Measurements from ENCODE around the gene RBM10. TPM values are rescaled to one million over a fixed set of nuclear protein-coding genes. Genes with fewer than 3 reads are reported as not detected.
A peak's percentile ranks its signal among the peaks of the same experiment; 100 is the strongest.

RBM10 gene
- total RNA-seq, 1 experiment from 2014 or later, result 69.5 TPM

DNA sequence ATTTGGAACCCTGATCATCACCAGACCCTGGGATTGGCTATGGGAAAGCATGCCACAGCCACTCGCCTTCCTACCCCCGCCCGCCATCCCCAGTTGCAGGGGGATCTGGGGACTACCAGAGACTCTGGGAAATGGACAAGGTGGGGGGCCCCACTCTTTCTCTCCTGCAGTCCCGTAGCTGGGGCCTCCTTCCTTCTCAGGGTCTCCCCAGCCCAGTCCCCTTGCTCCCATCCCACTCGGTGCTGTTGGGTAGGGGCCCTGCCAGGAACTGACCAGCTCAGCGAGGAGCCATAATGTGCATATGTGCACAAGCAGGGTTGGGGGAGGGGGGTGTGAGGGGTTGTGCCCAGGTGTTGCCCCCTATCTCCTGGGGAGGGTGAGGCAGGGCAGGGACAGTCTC lies 84.4 kb downstream of the RBM10 start:
- no peak for TF ChIP-seq CTCF (IDR thresholded peaks at IDR 0.05; ENCODE audit: unreplicated experiment)
- ChIA-PET POLR2A (interaction anchor here (1.4 kb wide), 1 partner anchor 10 kb away, joined by 5 read pairs; the partner anchor contains the start of gene CDK16), CTCF (no interaction called here)
- BruUV-seq (replicated peaks), result no TSS peak
- no peak for DNase-seq (ENCODE audit: unreplicated experiment)
- Mint-ChIP-seq H3K9me3 (ENCODE audit: unreplicated experiment) (no peaks in the 10 kb centered on the region), H3K4me3 (ENCODE audit: unreplicated experiment) (no peak overlapping the region), H3K4me1 (ENCODE audit: insufficient read depth, unreplicated experiment) (no peaks in the 10 kb centered on the region), H3K27me3 (ENCODE audit: insufficient read depth, unreplicated experiment) (peaks cover 25% of the 10 kb centered on the region), H3K27ac (ENCODE audit: low read depth, unreplicated experiment) (no peak overlapping the region), H3K36me3 (ENCODE audit: insufficient read depth, unreplicated experiment) (peaks cover 50% of the 10 kb centered on the region)
- intact Hi-C loops (cut with micrococcal nuclease), result no loop called here

DNA sequence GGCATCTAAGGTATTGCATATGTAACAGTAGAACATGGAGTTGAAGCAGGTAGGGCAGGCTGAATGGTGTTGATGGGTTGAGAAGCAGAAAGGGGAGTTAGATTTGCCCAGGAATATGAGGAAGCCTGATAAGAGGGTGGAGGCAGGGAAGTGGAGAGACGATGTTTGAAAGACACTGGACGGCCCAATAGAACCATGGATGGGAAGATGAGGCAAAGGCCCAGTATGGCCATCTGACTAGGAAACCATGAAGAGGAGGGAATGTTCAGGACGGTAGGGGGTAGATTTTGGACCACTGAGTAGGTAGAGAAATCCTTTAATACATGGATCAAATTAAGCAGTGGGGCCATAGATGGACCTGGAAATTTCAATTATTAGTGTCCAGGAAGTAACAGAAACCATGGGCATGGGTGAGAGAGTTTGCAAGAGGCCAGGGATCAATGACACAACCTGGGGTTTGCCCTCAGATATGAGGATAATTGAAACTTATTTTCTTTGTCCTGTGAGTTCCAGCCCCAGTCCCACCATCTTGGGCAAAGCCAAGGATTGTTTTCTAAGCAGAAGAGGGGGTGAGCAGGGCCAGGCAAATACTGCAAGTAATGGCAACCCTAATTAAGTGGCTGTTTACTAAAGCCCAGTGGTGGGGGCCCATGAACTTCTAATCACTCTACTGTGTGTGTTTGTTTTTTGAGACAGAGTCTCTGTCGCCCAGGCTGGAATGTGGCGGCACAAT lies 85.3 kb downstream of the RBM10 start:
- intact Hi-C loops (cut with micrococcal nuclease), result no loop called here
- no peak for DNase-seq (ENCODE audit: unreplicated experiment)
- peaks cover 34% of the 10 kb centered on the region for H3K27me3 Mint-ChIP-seq (ENCODE audit: insufficient read depth, unreplicated experiment)
- H3K4me3 Mint-ChIP-seq (ENCODE audit: unreplicated experiment), result no peak overlapping the region
- POLR2A ChIA-PET, result interaction anchor here (1.7 to 3.8 kb wide), 2 partner anchors 11 to 39 kb away, joined by 5 to 79 read pairs; partner anchors contain the start of gene CDK16
- H3K36me3 Mint-ChIP-seq (ENCODE audit: insufficient read depth, unreplicated experiment), result peaks cover 46% of the 10 kb centered on the region
- BruUV-seq (replicated peaks), result no TSS peak
- H3K27ac Mint-ChIP-seq (ENCODE audit: low read depth, unreplicated experiment), result no peak overlapping the region
- CTCF ChIA-PET, result no interaction called here
- no peaks in the 10 kb centered on the region for H3K9me3 Mint-ChIP-seq (ENCODE audit: unreplicated experiment)
- peaks cover 2% of the 10 kb centered on the region for H3K4me1 Mint-ChIP-seq (ENCODE audit: insufficient read depth, unreplicated experiment)
- no peak for TF ChIP-seq CTCF (IDR thresholded peaks at IDR 0.05; ENCODE audit: unreplicated experiment)

- no TSS peak for BruUV-seq (replicated peaks)
- ChIA-PET CTCF (interaction anchor here (0.7 kb wide), 1 partner anchor 793 kb away, joined by 3 read pairs; no protein-coding TSS in a partner anchor), POLR2A (interaction anchor here (0.6 to 3.8 kb wide), 3 partner anchors 9 to 39 kb away, joined by 3 to 79 read pairs (median 5); partner anchors contain the start of gene CDK16)
- no peak for TF ChIP-seq CTCF (IDR thresholded peaks at IDR 0.05; ENCODE audit: unreplicated experiment)
- H3K27ac Mint-ChIP-seq (ENCODE audit: low read depth, unreplicated experiment), result no peak overlapping the region
- H3K4me3 Mint-ChIP-seq (ENCODE audit: unreplicated experiment), result no peak overlapping the region
- no peaks in the 10 kb centered on the region for H3K9me3 Mint-ChIP-seq (ENCODE audit: unreplicated experiment)
- peaks cover 41% of the 10 kb centered on the region for H3K36me3 Mint-ChIP-seq (ENCODE audit: insufficient read depth, unreplicated experiment)
- peaks cover 43% of the 10 kb centered on the region for H3K27me3 Mint-ChIP-seq (ENCODE audit: insufficient read depth, unreplicated experiment)
- intact Hi-C loops (cut with micrococcal nuclease), result no loop called here
- DNase-seq (ENCODE audit: unreplicated experiment), result no peak
- peaks cover 6% of the 10 kb centered on the region for H3K4me1 Mint-ChIP-seq (ENCODE audit: insufficient read depth, unreplicated experiment)
Measured at GRCh38 chrX:47231167-47231566, 86.1 kb downstream of the RBM10 start.

- intact Hi-C loops (cut with micrococcal nuclease), result no loop called here
- BruUV-seq (replicated peaks), result no TSS peak
- peak overlapping the region; percentile 95 for H3K4me3 Mint-ChIP-seq (ENCODE audit: unreplicated experiment)
- peak overlapping the region; percentile 100 for H3K27ac Mint-ChIP-seq (ENCODE audit: low read depth, unreplicated experiment)
- peaks cover 31% of the 10 kb centered on the region for H3K36me3 Mint-ChIP-seq (ENCODE audit: insufficient read depth, unreplicated experiment)
- H3K9me3 Mint-ChIP-seq (ENCODE audit: unreplicated experiment), result no peaks in the 10 kb centered on the region
- ChIA-PET POLR2A (interaction anchor here (0.9 to 3.8 kb wide), 10 partner anchors 13 to 251 kb away, joined by 3 to 79 read pairs (median 5); partner anchors contain the start of genes CDK16, NDUFB11 and RBM10), CTCF (interaction anchor here (0.7 kb wide), 1 partner anchor 31 kb away, joined by 3 read pairs; no protein-coding TSS in a partner anchor)
- DNase-seq (ENCODE audit: unreplicated experiment), result no peak
- no peak for TF ChIP-seq CTCF (IDR thresholded peaks at IDR 0.05; ENCODE audit: unreplicated experiment)
- peaks cover 48% of the 10 kb centered on the region for H3K27me3 Mint-ChIP-seq (ENCODE audit: insufficient read depth, unreplicated experiment)
- H3K4me1 Mint-ChIP-seq (ENCODE audit: insufficient read depth, unreplicated experiment), result peaks cover 6% of the 10 kb centered on the region
Measured at GRCh38 chrX:47232197-47232802, 87.3 kb downstream of the RBM10 start.

Measured in MCF 10A (cell line).